ENCODE data around the gene ALDH2. TPM values are rescaled to one million over a fixed set of nuclear protein-coding genes. Genes with fewer than 3 reads are reported as not detected.
A peak's percentile ranks its signal among the peaks of the same experiment; 100 is the strongest.

Gene ALDH2
- total and polyA plus RNA-seq, 9 of the 15 experiments (the other 6 are each of a cell fraction or from before 2014, with no cell fraction given), result 1.9 to 22.5 (median 12.2) TPM

DNA sequence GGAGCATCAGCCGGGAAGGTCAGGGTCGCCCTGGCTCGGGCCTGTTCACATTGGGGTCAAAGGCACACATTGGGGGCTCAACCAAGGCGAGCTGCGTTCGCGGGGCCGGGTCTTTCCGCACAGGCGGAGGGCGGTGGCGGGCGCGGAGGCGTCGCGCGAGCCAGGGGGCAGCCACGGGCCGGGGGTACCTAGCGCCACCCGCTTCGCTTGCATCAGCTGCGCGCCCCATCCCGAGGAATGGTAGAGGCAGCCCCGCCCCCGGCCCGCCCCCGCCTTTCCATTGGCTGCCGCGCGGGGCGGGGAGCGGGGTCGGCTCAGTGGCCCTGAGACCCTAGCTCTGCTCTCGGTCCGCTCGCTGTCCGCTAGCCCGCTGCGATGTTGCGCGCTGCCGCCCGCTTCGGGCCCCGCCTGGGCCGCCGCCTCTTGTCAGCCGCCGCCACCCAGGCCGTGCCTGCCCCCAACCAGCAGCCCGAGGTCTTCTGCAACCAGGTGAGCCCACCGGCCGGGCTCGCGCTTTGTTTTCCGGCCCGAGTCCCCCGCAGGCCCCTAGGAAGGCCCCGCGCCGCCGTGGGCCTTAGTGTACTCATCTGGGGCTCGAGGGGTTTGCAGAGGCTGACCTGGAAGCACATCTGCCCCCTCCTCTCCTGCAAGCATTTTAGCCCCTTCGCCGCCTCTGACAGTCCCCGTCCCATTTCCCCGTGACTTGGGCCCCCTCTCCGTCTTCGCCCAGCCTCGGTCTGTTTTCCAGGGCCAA, at the start of gene ALDH2 (continued):
- TF ChIP-seq, protein P1, sequence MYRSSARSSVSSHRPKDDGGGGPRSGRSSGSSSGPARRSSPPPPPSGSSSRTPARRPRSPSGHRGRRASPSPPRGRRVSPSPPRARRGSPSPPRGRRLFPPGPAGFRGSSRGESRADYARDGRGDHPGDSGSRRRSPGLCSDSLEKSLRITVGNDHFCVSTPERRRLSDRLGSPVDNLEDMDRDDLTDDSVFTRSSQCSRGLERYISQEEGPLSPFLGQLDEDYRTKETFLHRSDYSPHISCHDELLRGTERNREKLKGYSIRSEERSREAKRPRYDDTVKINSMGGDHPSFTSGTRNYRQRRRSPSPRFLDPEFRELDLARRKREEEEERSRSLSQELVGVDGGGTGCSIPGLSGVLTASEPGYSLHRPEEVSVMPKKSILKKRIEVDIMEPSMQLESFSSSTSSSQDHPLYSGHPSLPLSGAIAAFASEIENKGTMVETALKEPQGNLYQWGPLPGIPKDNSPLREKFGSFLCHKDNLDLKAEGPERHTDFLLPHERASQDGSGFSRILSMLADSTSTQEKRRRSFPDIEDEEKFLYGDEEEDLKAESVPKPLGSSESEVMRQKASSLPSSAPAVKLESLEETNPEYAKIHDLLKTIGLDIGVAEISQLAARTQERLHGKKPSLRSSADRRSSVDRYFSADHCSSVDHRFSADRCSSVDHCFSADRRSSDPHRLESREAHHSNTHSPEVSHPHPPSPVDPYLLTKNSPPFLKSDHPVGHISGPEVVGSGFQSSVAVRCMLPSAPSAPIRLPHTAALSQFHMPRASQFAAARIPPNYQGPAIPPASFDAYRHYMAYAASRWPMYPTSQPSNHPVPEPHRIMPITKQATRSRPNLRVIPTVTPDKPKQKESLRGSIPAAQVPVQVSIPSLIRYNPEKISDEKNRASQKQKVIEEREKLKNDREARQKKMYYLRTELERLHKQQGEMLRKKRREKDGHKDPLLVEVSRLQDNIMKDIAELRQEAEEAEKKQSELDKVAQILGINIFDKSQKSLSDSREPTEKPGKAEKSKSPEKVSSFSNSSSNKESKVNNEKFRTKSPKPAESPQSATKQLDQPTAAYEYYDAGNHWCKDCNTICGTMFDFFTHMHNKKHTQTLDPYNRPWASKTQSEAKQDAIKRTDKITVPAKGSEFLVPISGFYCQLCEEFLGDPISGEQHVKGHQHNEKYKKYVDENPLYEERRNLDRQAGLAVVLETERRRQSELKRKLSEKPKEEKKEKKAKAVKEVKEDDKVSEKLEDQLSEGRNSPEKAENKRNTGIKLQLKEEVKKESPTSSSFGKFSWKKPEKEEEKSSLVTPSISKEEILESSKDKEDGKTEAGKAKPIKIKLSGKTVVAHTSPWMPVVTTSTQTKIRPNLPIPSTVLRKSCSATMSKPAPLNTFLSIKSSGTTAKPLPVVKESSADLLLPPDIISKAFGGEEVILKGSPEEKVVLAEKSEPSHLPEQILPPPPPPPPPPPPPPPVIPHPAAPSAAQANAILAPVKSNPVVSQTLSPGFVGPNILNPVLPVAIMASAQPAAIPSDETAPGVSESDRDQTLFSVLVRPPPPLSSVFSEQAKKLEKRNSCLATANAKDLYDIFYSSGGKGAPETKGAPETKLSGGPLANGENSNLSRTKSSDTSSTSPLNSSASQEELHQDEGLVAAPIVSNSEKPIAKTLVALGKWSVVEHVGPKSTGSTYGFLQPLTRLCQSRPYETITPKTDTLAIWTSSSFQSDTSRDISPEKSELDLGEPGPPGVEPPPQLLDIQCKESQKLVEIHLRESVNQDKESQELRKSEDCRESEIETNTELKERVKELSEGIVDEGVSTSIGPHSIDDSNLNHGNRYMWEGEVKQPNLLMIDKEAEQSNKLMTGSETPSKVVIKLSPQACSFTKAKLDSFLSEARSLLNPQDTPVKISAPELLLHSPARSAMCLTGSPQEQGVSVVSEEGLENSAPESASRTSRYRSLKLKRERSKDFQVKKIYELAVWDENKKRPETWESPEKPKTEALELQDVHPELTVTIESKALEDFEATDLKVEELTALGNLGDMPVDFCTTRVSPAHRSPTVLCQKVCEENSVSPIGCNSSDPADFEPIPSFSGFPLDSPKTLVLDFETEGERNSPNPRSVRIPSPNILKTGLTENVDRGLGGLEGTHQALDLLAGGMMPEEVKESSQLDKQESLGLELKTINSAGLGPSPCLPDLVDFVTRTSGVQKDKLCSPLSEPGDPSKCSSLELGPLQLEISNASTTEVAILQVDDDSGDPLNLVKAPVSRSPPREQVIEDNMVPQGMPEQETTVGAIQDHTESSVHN (IDR thresholded peaks at IDR 0.05; ENCODE audit: borderline replicate concordance in 1 of 2, low read depth in 1 of 2), result no peak
- TF ChIP-seq, protein P2, sequence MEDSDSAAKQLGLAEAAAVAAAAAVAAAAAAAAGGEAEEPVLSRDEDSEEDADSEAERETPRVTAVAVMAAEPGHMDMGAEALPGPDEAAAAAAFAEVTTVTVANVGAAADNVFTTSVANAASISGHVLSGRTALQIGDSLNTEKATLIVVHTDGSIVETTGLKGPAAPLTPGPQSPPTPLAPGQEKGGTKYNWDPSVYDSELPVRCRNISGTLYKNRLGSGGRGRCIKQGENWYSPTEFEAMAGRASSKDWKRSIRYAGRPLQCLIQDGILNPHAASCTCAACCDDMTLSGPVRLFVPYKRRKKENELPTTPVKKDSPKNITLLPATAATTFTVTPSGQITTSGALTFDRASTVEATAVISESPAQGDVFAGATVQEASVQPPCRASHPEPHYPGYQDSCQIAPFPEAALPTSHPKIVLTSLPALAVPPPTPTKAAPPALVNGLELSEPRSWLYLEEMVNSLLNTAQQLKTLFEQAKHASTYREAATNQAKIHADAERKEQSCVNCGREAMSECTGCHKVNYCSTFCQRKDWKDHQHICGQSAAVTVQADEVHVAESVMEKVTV (CRISPR knock-in tag; IDR thresholded peaks at IDR 0.05), result no peak
- TF ChIP-seq ZNF253 (CRISPR knock-in tag; conservative IDR thresholded peaks at IDR 0.05), result no peak
- TF ChIP-seq, protein P3, sequence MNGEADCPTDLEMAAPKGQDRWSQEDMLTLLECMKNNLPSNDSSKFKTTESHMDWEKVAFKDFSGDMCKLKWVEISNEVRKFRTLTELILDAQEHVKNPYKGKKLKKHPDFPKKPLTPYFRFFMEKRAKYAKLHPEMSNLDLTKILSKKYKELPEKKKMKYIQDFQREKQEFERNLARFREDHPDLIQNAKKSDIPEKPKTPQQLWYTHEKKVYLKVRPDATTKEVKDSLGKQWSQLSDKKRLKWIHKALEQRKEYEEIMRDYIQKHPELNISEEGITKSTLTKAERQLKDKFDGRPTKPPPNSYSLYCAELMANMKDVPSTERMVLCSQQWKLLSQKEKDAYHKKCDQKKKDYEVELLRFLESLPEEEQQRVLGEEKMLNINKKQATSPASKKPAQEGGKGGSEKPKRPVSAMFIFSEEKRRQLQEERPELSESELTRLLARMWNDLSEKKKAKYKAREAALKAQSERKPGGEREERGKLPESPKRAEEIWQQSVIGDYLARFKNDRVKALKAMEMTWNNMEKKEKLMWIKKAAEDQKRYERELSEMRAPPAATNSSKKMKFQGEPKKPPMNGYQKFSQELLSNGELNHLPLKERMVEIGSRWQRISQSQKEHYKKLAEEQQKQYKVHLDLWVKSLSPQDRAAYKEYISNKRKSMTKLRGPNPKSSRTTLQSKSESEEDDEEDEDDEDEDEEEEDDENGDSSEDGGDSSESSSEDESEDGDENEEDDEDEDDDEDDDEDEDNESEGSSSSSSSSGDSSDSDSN (IDR thresholded peaks at IDR 0.05; ENCODE audit: borderline replicate concordance in 1 of 2, low read depth in 2 of 2, low read length in 2 of 2), result peak in 1 of 2 experiments; percentile 60; a peak in 2 of 4 replicates
- no peak for TF ChIP-seq FUS (optimal IDR thresholded peaks at IDR 0.05; ENCODE audit: low read depth, low read length)
- TF ChIP-seq ZNF76 (CRISPR knock-in tag; IDR thresholded peaks at IDR 0.05; ENCODE audit: borderline replicate concordance), result no peak
- no peak for TF ChIP-seq KLF10 (CRISPR knock-in tag; IDR thresholded peaks at IDR 0.05)
- TF ChIP-seq, protein P4, sequence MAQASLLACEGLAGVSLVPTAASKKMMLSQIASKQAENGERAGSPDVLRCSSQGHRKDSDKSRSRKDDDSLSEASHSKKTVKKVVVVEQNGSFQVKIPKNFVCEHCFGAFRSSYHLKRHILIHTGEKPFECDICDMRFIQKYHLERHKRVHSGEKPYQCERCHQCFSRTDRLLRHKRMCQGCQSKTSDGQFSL (CRISPR knock-in tag; IDR thresholded peaks at IDR 0.05), result no peak
- TF ChIP-seq, protein P4 (tag; IDR thresholded peaks at IDR 0.05), result no peak
- TF ChIP-seq, protein P5, sequence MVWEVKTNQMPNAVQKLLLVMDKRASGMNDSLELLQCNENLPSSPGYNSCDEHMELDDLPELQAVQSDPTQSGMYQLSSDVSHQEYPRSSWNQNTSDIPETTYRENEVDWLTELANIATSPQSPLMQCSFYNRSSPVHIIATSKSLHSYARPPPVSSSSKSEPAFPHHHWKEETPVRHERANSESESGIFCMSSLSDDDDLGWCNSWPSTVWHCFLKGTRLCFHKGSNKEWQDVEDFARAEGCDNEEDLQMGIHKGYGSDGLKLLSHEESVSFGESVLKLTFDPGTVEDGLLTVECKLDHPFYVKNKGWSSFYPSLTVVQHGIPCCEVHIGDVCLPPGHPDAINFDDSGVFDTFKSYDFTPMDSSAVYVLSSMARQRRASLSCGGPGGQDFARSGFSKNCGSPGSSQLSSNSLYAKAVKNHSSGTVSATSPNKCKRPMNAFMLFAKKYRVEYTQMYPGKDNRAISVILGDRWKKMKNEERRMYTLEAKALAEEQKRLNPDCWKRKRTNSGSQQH (CRISPR knock-in tag; IDR thresholded peaks at IDR 0.05), result no peak

Data from K562 (cell line).